Hematopoietic multipotent progenitor cell treated with erythropoietin and hydrocortisone succinate and interleukin-3 and kit ligand, for 4 days (in vitro differentiated cells): ENCODE measurements around the gene TMEM63A.
A peak's percentile ranks its signal among the peaks of the same experiment; 100 is the strongest.
"Not testable (repeated sequence)": the region's sequence is repeated elsewhere in the genome, so short reads cannot be mapped to it uniquely, and the experiment has no call there.

Source experiments
- DNase-seq: peaks from one replicate; pipeline ENCODE4 v3.0.0-alpha.2; 2015

Gene TMEM63A

DNA sequence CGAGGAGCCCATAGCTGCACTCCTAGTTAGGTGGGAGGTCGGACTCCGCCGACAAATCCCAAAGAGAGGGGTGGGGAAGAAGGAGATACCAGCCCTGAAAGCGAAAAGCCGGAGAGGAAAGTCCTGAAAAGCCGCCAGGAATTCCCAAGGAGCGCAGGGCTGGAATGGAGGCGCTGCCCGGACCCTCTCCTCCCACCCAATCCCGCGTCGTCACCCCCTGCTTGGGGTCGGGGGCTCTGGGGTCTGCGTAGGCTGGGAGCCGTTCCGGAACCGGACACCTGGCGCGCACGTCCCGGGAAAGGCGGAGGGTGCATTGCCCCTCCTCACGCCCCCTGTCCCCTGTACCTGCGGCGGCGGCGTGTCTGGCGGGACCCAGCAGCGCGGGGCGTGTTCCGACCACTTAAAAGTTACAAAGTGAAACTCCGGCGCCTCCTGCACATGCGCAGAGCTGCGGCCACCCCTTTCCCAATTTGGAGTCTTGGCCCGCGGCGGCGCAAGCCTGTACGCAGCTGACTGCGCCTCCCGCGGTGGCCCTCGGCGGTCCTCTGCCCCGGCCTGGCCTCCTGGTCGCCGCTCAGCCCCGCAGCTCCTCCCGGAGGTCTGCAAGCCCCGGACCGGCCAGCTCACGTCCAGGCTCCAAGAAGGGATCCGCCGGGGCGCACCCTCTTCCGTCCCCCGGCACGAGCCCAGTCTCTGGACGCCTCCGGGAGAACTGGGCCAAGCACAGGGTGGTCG is at the start of gene TMEM63A:
Gene TMEM63A (minus strand): TSS at position 422 of the 735 bp plus-strand sequence. CDS start 4,800 bp downstream, outside the sequence.
- peak; percentile 94 for DNase-seq

DNA sequence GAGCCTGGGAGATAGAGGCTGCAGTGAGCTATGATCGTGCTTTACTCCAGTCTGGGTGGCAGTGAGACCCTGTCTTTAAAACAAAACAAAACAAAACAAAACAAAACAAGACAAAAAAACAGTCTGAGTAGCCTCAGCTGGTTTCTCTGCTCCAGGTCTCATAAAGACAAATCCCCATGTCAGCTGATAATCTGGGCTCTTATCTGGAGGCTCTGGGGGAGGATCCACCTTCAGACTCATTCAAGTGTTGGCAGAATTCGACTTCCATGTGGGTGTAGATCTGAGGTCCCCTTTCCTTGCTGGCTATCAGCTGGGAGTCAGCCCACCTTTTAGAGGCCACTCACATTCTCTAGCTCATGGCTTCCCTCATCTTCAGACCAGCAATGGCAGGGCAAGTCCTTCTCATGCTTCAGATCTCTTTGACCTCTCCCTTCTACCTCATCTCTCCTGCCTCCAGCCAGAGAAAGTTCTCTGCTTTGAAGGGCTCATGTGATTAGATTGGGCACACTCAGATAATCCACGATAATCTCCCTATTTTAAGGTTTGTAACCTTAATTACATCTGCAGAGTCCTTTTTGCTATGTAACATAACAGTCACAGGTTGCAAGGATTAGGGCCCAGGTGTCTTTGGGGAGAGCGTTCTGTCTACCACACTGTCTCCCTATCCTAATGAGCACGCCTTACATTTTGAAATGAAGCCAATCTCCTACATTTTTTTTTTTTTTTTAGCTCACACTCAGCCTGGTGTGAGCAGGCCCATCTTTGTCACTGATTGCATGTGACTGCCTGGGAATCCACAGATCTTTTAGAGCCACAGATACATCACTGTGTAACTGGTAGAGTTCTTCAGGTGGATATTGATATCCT is 49.3 kb upstream of the TMEM63A start:
- peak; percentile 59 for DNase-seq

DNA sequence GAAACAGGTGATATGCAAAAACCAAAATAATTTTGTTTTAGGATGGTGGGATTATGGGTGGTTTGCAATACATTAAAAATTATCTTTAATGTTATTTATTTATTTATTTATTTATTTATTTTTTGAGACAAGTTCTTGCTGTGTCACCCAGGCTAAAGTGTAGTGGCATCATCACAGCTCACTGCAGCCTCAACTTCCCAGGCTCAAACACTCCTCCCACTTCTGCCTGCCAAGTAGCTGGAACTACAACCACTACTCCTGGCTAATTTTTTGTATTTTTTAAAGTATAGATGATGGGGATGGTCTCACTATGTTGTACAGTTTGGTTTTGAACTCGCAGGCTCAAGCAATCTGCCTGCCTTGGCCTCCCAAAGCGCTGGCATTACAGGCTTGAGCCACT is 48.4 kb upstream of the TMEM63A start:
- no peak for DNase-seq

DNA sequence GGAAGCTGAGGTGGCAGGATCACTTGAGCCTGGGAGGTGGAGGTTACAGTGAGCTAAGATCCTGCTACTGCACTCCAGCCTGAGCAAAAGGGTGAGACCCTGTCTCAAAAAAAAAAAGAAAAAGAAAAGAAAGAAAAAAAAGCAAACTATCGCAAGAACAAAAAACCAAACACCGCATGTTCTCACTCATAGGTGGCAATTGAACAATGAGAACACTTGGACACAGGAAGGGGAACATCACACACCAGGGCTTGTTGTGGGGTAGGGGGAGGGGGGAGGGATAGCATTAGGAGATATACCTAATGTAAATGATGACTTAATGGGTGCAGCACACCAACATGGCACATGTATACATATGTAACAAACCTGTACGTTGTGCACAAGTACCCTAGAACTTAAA is 47.3 kb upstream of the TMEM63A start:
- DNase-seq, result not testable (repeated sequence)

DNA sequence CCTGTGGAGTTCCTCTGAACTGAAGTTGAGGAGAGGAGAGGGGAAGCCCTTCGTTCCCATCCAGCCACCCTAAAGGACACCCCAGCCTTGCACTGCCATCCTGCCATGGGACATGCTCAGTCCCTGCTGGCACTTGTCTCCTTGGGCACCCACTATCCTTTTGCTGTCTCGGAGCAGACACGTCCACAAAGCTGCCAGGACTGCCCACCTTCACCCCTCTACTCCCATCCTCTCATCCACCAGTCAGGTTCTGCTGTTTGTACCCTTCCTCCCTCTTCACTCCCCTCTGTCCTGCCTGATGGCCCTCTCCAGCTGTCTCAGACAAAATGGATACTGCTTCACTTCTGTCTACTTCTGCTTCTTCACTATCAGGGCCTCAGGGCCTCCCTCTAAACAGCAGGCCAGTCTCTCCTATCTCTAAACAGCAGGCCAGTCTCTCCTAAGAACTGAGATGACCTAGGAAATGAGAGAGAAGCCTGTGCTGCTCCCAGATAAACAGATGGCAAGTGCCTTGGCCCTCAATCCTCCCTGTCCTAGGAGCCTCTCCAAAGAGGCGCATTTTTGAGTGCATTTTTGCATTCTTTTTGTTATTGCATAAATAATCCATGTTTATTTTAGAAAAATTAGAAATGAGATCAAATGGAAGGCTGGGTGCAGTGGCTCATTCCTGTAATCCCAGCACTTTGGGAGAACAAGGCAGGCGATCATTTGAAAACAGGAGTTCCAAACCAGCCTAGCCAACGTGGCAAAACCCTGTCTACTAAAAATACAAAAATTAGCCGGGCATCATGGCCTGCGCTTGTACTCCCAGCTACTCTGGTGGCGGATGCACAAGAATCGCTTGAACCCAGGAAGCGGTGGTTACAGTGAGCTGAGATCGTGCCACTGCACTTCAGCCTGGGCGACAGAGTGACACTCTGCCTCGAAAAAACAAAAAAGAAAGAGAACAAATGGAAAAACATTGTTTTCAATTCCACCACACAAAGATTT is 46.3 kb upstream of the TMEM63A start:
- peak; percentile 98 for DNase-seq

DNA sequence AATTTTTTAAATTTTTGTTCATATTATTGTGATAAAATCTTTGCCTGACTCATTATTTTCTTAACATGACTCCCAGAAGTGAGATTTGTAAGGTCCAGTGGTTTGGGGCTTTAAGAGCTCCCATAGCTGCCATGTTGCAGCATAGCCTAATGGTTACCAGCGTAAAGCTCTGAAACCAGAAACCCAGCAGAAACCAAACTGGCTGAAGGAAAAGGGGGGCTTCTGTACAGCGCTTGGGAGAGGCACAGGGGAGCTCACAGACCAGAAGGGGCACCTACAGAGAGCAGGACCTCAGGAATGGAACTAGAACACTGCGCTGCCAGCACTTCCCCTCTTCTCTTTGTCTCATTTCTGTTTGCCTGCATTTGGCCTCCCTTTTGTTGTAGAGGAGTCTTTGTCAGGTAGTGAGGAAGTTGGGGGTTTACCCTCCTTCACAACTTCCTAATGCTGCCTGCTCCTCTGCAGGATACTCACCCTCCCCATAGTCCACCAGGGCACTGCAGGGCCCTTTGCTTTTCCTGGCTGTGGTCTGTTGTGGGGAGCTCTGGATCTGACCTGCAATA is 44.5 kb upstream of the TMEM63A start:
- peak; percentile 55 for DNase-seq

DNA sequence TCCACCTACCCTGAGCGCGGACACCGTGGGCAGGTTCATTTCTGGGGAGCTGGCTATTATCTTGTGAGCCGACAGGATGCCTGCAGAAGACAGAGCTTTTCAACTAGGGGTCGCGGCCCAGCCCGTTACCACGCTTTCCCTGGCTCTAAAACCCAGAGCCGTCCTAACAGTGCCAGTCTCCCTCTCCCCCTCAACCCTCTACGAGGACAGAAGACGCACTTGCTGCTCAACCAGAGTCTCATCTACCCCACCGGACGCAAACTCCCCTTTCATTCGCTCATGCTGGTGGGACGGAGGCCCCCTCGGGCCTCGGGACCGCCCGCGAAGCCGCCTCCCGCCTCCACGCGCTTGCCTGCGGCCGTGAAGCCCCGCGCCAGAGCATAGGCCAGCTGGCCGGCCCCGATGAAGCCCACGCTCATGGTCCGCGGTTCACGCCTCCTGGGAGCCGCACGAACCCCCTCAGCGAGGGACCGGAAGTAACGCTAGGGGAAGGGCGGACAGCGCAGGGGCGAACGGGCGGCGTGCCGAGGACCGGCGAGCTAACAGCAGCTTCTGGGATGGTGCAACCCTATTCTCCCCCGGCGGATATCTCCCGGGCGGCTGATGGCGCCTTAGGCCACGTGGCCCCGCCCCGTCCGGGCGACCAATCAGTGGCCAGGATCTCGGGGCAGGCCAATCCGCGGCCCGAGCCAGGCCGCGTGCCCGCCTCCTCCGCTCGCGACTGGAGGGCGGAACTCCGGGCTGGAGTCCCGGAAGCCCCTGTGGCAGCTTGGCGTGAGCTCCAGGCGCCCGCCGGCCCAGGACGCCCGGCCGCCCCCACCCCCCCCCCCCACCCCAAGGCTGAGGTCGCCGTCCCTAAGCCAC is 41.7 kb upstream of the TMEM63A start, which contains the start of gene PYCR2:
Gene PYCR2 (minus strand): TSS at position 559 of the 864 bp plus-strand sequence. CDS start 140 bp downstream, at position 419.
- DNase-seq, result peak; percentile 98

DNA sequence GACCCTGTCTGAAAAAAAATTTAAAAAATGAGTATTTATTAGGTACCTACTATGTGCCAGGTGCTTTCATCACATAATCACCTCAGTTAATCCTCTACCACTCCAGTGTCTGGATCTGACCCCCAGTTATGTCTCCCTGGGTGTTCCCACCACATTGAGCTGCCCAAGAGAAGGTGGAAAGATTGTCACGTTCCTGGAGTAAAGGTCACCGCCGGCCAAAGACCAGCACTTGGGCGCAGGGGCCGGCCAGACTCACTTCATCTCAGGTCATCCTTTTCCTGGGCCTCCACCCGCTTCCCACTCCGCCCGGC is 41.2 kb upstream of the TMEM63A start:
- DNase-seq, result no peak

DNA sequence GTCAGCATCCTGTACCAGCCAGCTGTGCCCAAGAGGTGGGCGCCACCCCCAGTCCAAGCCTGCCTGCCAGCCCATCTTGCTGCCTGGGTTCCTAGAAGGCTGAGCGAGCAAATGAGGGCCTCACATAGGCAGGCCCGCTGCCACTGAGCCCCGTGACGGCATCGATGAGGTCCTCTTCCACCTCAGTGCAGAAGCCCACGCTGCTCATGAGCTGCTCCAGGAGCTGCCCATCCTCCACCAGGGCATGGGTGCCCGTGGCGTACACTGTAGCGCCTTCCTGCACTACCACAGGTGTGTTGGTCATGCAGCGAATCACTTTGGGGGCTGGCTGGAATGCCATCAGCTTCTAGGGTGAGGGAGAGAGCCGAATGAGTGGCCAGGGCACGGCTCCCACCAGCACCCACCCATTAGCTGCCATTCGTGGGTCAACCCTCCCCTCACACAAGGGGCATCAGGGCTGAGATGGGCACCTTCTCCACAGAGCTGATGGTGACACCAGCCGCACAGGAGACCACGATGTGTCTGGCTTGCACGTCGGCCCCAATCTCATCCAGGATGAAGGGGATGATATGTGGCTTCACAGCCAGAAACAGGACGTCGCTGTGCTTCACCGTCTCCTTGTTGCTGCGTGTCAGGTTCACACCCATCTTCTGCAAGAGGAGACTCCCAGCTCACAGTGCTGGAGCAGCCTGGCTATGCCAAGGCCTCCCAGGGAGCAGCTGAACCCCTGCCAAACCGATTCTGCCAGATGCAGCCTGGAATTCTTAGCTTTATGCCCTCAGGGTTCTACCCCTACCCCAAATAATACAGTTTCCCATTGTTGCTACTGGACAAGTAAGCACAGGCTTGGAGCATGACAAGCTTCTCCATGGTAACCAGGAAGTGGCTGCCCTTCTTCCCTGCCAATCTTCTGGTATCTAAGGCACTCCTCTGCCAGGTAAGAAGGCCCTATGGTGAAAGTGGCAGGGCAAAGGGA is 39.8 kb upstream of the TMEM63A start:
- no peak for DNase-seq

DNA sequence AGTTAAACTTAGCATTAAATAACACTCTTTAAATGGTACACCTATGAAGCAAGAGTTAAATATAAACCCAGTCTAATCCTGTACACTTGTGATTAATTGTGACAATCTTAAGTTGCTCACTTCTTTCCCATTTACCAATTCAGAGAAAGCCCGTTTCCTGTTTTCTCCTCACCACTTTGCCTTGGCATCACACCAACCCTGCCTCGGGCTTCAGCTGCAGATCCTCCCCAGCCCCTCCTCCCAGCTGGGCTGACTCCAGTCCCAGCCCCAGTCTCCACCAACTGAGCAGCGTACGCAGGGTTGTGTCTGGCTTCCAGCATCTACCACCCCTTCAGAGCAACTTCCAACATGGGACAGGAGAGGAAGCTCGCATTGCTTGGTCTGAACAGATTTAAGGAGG is 37.7 kb upstream of the TMEM63A start:
- DNase-seq, result peak; percentile 91

DNA sequence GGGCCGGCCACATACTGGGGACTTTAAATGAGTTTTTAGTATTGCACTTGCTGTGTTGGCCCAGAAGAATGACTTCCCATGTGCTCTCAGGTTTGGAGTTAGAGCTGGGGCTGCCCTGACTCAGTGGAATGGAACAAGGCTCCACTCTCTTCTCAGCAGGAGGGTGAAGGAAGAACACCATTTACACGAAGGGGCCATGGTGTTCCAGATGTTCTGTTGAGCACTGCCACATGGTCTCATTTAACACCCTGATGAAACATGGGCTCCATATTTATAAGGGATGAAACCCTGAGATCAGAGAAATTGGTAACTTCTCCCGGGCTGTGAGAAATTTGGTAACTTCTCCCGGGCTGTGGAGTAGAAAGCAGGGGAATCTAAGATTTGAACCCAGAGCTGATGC is 36.1 kb upstream of the TMEM63A start:
- DNase-seq, result no peak

DNA sequence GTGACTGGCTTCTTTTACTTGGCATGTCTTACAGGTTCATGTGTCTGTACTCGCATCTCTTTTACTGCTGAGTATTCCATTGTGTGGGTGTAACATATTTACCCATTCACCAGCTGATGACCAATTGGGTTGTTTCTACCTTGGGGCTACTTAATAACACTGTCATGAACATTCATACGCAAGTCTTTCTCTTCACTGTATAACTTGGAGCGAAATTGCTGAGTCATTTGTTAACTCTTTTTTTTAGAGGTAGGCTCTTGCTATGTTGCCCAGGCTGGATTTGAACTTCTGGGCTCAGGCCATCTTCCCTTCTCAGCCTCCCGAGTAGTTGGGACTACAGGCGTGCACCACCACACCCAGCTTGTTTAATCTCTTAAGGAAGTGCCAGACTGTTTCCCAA is 35.4 kb upstream of the TMEM63A start:
- DNase-seq, result peak; percentile 18

DNA sequence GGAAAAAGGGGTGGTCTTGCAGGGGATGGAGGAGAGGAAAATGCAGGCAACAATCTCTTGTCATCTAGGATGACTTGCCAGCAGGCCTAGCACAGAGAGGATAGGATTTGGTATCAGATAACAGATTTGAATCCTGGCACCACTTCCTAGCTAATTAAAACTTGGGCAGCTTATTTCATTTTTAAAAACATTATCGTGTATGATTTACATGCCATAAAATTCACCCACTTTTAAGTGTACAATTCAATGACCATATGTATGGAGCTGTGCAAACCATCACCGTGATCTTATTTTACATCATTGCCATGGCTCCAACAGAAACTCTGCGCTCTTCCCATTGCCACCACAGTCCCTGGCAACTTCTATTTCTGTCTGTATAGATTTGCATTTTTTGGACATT is 34.9 kb upstream of the TMEM63A start:
- no peak for DNase-seq

DNA sequence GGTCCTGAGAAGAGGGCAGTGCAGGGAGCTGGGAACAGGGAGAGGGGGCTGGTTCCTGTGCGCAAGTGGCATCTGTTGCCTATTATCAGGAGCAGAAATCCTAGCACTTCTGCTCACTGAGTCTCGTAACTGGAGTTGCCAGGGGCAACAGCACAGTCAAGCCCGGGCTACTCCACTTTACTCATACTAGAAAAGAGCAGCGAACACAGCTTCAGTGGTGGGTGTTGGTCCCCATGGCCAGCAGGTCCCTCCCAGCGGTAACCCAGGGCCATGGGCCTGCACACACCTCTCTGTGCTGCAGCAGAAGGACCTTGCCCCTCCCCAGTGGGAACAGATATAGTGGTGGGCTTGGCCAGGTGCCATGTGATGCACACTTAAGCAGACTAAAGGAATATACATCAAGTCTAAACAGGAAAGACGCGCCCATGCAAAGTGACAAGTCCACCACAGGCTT is 33.4 kb upstream of the TMEM63A start:
- peak; percentile 20 for DNase-seq

DNA sequence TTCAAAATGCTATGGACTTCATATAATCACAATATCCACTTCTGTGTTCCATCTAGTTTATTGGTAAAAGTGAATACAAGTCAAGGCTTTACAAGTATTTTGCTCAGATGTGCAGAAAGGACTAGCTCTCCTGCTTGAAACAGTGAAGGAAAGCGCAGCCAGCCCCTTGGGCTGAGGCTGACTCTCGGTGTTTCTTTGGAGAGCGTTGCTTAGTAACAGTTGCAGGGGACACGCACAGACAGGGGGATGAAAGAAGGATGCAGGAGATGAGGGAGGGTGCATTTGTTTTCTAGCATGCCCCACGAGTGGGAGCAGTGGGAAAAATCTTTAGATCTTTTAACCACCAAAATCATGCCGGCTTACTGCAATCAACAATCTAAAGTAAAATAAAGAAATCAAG is 32.8 kb upstream of the TMEM63A start:
- DNase-seq, result no peak

DNA sequence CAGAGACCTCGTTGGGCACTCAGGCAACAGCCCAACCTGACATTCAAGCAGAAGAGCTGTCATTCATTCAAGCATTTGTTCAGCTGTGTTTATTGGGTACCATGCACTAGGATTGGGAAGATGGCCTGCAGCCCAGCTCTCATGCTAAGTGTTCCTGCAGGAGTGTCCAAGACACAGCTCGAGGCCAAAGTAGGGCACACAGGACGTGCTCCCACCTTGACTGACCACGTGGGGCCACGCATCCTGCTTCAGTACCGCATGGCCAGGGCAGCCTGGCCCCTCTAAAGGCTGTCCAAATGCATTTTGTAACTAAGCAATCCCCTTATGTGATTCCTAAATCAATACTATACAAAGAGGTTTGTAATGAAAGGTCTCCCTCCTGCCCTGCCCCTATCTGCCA is 32.2 kb upstream of the TMEM63A start:
- DNase-seq, result no peak

DNA sequence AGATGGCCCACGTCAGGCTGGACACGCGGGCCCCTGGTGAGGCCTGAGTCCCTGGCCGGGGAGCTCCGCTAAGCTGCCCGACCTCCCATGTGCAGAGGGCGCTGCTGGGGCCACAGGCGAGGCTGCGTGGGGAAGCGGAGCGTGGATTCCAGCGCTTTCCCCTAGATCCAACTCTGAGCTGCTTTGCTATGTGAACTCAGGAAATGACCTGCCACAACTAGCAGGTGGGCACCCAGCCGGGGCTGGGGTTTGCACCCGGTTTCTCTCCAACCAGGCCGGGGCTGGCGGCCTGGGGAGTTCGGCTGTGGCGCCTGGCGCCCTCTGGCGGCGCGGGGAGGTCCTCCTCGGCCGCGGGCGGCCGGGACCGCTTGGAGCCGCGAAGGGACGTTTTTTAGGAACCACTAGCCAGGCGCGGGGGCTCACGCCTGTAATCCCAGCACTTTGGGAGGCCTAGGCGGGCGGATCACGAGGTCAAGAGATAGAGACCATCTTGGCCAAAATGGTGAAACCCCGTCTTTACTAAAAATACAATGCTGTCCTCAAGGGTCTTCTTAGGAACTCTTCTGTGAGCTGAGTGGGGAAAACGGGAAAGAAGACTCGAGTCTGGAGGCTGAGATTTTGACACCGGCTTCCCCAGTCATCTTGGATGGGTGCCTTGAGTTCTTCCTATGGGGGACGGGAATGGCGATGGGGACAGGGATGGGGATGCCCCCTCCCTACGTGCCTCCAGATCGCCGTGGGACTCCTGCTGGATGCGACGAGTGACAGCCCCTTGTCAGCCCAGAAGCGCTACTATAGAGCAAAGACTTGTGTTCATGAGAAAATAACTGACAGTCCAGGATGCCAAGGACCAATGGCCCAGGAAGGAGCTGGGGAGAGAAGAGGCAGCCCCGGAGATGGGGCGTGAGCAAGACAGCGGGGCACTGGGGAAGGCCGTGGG is 29.3 kb upstream of the TMEM63A start:
- DNase-seq, result peak; percentile 79

DNA sequence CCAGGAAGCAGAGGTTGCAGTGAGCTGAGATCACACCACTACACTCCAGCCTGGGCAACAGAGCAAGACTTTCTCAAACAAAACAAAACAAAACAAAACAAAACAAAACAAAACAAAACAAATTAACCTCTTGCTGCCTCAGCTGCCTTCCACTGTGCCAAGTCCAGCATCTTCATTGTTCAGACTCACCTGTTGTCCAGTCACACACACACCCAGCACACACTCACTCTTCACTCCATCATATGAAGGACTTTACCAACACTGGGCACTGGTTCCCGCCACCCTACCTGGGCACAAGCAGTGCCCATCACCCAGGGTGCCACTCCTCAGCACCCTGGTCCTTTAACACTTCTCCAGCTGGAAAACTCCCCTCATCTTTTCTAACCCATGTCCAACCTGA is 27.3 kb upstream of the TMEM63A start:
- DNase-seq, result no peak

DNA sequence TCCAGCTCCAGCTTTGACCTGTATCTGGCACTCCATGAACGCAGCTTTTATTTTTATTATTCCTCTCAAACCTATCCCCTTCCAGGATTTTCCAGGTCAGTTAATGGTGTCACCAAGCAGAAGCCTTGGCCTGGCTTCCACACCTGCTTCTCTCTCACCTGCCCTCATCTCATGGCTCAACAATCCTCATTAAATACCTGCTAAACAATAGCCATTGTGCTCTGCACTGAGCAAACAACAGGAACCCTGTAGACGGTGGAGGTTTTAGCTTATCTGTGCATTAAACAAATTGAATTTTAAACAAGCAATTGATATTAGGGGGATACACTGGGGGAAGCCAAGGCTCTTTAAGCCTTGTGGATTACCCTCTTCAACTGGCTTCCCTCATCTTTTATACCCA is 26.6 kb upstream of the TMEM63A start:
- no peak for DNase-seq
